ENCODE results near the gene RALGDS.
"Not testable (repeated sequence)": the region's sequence is repeated elsewhere in the genome, so short reads cannot be mapped to it uniquely, and the experiment has no call there.

RALGDS gene

DNA sequence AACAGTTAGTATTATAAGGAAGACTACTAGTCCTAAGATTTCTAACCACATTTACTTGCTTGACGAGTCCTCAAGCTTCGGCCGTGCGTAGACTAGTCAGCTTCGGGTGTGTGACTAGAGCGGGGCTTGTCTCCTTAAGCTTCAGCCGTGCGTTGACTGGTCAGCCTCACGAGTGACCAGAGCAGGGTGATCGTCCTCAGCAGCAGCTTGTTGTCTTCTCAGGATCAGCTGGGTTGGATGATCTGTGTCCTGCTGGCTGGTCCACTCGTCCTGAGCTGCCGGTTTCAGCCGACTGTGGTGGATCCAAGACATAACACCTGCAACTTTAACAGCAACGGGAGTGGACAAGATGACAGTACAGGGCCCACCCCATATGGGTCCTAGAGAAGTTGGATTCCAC is 42.6 kb downstream of the RALGDS start:
- DNase-seq (ENCODE audit: low read depth) = no peak
- H3K4me3 ChIP-seq (ENCODE audit: low read depth, low read length) = no peak overlapping the region

DNA sequence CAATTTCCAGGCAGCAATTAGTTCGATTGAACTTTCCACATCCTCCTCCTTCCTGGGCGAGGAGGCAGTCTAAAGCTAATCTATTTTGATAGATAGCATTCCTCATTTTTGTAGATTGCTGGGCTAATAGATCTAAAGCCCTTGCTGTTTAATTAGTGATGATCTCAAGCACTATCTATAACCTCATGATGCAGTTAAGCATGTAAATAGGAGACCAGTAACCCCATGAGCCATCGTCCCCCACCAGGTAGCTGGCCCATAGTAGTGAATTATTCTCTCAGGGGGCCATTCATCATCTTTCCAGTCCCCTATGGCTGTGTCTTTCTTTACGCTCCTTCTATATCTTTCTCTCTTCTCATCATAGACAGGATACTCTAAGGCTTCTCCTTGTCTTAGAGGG is 44.3 kb downstream of the RALGDS start:
- no peak overlapping the region for H3K4me3 ChIP-seq (ENCODE audit: low read depth, low read length)
- DNase-seq (ENCODE audit: low read depth) = no peak

DNA sequence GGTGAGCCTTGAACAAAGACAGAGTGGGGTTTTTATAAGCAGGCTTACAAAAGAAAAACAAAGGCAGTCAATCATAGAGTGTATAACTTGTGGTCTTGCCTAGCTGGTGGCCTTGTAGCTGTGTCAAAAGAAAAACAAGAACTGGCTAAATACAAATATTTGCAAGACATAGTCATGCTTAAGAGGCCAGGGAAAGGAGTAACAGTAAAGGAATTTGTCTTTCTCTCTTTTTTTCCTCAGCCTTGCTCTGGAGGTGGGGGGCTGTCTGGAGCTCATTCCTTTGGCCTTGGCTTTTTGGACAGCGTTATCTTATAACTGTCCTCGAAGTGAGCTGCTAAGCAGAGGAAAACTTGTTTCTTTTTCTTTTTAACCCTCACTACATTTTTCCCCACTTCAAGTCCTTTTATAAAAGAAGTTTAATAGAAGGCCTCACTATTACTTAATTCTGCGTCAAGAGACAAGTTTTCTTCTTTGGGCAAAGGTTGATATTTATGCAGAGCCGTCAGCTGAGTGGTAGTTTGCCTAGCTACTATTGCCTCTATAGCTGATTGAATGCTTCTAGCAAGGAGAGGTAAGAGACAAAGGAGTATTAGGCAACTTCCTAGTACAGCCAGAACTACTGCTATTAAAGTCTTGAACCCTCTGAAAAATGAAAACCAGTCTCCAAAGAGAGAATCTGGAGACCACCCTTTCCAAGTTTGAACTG is 45.0 kb downstream of the RALGDS start:
- no peak overlapping the region for H3K4me3 ChIP-seq (ENCODE audit: low read depth, low read length)
- peak; percentile 67 for DNase-seq (ENCODE audit: low read depth)

DNA sequence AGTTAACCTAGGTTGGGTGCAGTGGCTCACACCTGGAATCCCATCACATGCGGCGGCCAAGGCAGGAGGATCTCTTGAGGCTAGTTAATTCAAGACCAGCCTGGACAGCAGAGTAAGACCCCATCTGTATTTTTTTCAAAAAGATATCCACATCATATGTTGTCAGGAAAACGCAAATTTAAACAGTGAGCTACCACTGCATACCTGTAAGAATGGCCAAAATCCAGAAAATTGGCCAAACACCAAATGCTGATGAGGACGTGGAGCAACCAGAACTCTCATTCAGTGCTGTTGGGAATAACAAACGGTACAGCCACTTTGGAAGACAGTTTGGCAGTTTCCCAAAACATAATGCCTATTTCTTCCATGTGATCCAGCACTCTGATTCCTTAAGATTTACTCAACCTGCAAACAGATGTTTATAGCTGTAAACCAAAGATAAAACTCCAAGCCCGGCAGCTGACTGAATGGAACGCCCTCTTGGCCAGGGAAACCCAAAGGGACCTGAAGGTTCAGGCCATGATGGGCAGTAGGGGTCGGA is 46.9 kb downstream of the RALGDS start:
- no peak for DNase-seq (ENCODE audit: low read depth)
- H3K4me3 ChIP-seq (ENCODE audit: low read depth, low read length) = no peak overlapping the region

DNA sequence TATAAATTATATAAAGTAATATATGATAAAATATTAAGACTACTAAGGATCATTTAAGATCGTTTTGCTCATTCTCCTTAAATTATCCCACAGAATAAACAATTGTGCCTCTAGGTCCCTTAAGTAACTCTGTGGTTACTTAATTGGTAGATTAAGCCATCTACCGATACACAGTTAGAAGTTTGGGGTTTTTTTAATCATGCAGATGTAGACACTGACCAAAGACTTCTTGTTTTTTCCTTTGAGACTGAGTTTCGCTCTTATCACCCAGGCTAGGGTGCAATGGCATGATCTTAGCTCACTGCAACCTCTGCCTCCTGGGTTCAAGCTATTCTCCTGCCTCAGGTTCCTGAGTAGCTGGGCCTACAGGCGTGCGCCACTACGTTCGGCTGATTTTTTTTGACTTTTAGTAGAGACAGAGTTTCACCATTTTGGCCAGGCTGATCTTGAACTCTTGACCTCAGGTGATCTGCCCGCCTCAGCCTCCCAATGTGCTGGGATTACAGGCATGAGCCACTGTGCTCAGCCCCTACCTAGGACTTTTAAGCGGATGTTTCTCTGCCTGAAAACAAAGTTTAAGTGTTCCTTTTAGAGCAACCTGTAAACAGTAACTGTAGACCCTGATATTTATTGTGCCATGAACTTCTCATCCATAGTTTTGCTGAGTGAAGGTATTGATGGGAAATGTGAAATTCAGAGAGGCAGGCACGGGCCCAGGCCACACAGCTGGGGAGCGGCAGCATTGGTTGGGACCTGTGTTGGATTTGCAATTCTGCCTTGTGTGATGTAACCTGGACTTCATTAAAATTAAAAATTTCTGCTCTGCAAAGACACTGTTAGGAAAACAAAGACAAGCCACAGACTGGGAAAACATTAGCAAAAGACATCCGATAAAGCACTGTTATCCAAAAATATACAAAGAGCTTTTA is 47.7 kb downstream of the RALGDS start:
- no peak for DNase-seq (ENCODE audit: low read depth)
- H3K4me3 ChIP-seq (ENCODE audit: low read depth, low read length) = no peak overlapping the region

DNA sequence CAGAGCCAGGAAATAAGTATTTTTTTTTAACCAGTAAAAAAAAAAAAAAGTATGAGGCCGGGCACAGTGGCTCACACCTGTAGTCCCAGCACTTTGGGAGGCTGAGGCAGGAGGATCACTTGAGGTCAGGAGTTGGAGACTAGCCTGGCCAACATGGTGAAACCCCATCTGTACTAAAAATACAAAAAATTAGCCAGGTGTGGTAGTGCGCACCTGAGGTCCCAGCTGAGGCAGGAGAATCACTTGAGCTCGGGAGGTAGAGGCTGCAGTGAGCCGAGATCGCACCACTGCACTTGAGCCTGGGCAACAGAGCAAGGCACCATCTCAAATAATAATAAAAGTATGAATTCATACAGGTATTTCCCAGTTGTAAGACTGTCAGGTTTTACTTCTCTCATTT is 48.8 kb downstream of the RALGDS start:
- DNase-seq (ENCODE audit: low read depth); H3K4me3 ChIP-seq (ENCODE audit: low read depth, low read length): not testable (repeated sequence)

DNA sequence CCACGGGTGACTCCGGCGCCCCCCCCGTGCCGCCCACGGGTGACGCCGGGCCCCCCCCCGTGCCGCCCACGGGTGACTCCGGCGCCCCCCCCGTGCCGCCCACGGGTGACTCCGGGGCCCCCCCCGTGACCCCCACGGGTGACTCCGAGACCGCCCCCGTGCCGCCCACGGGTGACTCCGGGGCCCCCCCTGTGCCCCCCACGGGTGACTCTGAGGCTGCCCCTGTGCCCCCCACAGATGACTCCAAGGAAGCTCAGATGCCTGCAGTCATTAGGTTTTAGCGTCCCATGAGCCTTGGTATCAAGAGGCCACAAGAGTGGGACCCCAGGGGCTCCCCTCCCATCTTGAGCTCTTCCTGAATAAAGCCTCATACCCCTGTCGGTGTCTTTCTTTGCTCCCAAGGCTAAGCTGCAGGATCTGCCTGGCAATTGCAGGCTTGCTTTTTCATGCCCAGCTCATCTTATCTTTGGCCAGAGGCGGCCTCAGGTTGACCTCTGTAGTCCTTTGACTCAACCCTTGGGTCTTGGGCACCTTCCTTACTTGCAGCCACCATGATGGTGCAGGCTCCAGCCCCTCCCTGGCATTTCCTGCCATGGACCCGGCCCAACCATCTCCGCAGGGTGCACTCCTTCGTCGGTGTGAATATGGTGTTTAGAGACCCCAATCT is 49.4 kb downstream of the RALGDS start:
- no peak for DNase-seq (ENCODE audit: low read depth)
- H3K4me3 ChIP-seq (ENCODE audit: low read depth, low read length) = no peak overlapping the region

DNA sequence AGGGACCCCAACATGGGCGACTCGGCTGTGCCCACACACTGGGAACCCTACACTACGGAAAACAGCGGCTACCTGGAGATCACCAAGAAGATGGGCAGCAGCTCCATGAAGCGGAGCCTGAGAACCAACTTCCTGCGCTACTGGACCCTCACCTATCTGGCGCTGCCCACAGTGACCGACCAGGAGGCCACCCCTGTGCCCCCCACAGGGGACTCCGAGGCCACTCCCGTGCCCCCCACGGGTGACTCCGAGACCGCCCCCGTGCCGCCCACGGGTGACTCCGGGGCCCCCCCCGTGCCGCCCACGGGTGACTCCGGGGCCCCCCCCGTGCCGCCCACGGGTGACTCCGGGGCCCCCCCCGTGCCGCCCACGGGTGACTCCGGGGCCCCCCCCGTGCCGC is 50.1 kb downstream of the RALGDS start:
- not testable (repeated sequence) for DNase-seq (ENCODE audit: low read depth); H3K4me3 ChIP-seq (ENCODE audit: low read depth, low read length)

DNA sequence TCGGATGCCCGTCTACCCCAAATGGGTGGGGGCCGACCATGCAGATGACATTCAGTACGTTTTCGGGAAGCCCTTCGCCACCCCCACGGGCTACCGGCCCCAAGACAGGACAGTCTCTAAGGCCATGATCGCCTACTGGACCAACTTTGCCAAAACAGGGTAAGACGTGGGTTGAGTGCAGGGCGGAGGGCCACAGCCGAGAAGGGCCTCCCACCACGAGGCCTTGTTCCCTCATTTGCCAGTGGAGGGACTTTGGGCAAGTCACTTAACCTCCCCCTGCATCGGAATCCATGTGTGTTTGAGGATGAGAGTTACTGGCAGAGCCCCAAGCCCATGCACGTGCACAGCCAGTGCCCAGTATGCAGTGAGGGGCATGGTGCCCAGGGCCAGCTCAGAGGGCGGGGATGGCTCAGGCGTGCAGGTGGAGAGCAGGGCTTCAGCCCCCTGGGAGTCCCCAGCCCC is 50.5 kb downstream of the RALGDS start:
- H3K4me3 ChIP-seq (ENCODE audit: low read depth, low read length); DNase-seq (ENCODE audit: low read depth): not testable (repeated sequence)

DNA sequence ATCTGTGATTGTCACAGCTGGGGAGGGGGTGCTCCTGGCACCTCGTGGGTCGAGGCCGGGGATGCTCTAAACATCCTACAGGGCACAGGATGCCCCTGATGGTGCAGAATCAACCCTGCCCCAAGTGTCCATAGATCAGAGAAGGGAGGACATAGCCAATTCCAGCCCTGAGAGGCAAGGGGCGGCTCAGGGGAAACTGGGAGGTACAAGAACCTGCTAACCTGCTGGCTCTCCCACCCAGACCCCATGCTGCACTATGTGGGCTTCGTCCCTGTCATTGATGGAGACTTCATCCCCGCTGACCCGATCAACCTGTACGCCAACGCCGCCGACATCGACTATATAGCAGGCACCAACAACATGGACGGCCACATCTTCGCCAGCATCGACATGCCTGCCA is 52.6 kb downstream of the RALGDS start:
- DNase-seq (ENCODE audit: low read depth); H3K4me3 ChIP-seq (ENCODE audit: low read depth, low read length): not testable (repeated sequence)

DNA sequence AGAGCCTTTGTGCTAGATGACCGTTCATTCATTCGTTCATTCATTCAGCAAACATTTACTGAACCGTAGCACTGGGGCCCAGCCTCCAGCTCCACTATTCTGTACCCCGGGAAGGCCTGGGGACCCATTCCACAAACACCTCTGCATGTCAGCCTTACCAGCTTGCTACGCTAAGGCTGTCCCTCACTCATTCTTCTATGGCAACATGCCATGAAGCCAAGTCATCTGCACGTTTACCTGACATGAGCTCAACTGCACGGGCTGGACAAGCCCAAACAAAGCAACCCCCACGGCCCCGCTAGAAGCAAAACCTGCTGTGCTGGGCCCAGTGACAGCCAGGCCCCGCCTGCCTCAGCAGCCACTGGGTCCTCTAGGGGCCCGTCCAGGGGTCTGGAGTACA is 53.2 kb downstream of the RALGDS start:
- no peak overlapping the region for H3K4me3 ChIP-seq (ENCODE audit: low read depth, low read length)
- DNase-seq (ENCODE audit: low read depth) = no peak

DNA sequence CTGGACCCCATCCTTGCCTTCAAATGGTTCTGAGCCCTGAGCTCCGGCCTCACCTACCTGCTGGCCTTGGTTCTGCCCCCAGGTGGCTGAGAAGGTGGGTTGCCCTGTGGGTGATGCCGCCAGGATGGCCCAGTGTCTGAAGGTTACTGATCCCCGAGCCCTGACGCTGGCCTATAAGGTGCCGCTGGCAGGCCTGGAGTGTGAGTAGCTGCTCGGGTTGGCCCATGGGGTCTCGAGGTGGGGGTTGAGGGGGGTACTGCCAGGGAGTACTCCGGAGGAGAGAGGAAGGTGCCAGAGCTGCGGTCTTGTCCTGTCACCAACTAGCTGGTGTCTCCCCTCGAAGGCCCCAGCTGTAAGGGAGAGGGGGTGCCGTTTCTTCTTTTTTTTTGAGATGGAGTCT is 54.0 kb downstream of the RALGDS start:
- no peak for DNase-seq (ENCODE audit: low read depth)
- H3K4me3 ChIP-seq (ENCODE audit: low read depth, low read length) = no peak overlapping the region

DNA sequence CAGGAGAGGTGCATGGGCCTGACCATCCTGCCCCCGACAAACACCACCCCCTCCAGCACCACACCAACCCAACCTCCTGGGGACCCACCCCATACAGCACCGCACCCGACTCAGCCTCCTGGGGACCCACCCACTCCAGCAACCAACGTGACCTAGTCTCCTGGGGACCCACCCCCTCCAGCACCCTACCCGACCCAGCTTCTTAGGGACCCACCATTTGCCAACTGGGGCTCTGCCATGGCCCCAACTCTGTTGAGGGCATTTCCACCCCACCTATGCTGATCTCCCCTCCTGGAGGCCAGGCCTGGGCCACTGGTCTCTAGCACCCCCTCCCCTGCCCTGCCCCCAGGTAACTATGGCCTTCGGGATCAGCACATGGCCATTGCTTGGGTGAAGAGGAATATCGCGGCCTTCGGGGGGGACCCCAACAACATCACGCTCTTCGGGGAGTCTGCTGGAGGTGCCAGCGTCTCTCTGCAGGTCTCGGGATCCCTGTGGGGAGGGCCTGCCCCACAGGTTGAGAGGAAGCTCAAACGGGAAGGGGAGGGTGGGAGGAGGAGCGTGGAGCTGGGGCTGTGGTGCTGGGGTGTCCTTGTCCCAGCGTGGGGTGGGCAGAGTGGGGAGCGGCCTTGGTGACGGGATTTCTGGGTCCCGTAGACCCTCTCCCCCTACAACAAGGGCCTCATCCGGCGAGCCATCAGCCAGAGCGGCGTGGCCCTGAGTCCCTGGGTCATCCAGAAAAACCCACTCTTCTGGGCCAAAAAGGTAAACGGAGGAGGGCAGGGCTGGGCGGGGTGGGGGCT is 54.7 kb downstream of the RALGDS start:
- DNase-seq (ENCODE audit: low read depth) = no peak
- no peak overlapping the region for H3K4me3 ChIP-seq (ENCODE audit: low read depth, low read length)

DNA sequence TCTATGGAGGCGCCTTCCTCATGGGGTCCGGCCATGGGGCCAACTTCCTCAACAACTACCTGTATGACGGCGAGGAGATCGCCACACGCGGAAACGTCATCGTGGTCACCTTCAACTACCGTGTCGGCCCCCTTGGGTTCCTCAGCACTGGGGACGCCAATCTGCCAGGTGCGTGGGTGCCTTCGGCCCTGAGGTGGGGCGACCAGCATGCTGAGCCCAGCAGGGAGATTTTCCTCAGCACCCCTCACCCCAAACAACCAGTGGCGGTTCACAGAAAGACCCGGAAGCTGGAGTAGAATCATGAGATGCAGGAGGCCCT is 56.0 kb downstream of the RALGDS start:
- DNase-seq (ENCODE audit: low read depth) = no peak

DNA sequence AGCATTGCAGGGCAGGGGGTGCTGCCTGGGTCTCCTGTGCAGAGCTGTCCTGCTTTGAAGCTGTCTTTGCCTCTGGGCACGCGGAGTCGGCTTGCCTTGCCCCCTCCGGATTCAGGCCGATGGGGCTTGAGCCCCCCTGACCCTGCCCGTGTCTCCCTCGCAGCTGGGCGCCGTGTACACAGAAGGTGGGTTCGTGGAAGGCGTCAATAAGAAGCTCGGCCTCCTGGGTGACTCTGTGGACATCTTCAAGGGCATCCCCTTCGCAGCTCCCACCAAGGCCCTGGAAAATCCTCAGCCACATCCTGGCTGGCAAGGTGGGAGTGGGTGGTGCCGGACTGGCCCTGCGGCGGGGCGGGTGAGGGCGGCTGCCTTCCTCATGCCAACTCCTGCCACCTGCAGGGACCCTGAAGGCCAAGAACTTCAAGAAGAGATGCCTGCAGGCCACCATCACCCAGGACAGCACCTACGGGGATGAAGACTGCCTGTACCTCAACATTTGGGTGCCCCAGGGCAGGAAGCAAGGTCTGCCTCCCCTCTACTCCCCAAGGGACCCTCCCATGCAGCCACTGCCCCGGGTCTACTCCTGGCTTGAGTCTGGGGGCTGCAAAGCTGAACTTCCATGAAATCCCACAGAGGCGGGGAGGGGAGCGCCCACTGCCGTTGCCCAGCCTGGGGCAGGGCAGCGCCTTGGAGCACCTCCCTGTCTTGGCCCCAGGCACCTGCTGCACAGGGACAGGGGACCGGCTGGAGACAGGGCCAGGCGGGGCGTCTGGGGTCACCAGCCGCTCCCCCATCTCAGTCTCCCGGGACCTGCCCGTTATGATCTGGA is 56.6 kb downstream of the RALGDS start:
- DNase-seq (ENCODE audit: low read depth) = no peak
- no peak overlapping the region for H3K4me3 ChIP-seq (ENCODE audit: low read depth, low read length)

More for the DNA sequence above, 56.0 kb downstream of the RALGDS start:
- no peak overlapping the region for H3K4me3 ChIP-seq (ENCODE audit: low read depth, low read length)

DNA sequence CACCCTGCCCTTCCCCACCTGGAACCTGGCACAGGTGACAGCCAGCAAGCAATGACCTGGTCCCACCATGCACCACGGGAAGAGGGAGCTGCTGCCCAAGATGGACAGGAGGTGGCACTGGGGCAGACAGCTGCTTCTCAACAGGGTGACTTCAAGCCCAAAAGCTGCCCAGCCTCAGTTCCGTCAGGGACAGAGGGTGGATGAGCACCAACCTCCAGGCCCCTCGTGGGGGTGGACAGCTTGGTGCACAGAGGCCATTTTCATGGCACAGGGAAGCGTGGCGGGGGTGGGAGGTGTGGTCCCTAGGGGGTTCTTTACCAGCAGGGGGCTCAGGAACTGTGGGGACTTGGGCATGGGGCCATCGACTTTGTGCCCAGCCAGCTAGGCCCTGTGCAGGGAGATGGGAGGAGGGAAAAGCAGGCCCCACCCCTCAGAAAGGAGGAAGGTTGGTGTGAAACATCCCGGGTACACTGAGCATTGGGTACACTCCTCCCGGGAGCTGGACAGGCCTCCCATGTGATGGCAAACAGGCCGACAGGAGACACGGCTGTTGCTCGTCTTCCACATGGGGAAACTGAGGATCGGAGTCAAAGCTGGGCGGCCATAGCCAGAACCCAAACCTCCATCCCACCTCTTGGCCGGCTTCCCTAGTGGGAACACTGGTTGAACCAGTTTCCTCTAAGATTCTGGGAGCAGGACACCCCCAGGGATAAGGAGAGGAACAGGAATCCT is 57.4 kb downstream of the RALGDS start:
- DNase-seq (ENCODE audit: low read depth) = no peak
- H3K4me3 ChIP-seq (ENCODE audit: low read depth, low read length) = no peak overlapping the region

DNA sequence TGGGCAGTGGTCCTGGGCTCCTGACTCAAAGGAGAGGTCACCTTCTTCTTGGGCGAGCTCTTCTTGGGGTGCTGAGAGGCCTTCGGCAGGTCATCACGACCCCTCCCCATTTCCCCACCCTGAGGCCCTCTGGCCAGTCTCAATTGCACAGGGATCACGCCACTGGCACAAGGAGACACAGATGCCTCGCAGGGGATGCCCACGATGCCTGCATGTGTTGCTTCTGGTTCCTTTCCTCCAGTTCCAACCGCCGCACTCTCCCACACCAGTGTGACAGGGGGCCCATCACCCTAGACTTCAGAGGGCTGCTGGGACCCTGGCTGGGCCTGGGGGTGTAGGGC is 57.9 kb downstream of the RALGDS start:
- DNase-seq (ENCODE audit: low read depth) = no peak
- H3K4me3 ChIP-seq (ENCODE audit: low read depth, low read length) = no peak overlapping the region

DNA sequence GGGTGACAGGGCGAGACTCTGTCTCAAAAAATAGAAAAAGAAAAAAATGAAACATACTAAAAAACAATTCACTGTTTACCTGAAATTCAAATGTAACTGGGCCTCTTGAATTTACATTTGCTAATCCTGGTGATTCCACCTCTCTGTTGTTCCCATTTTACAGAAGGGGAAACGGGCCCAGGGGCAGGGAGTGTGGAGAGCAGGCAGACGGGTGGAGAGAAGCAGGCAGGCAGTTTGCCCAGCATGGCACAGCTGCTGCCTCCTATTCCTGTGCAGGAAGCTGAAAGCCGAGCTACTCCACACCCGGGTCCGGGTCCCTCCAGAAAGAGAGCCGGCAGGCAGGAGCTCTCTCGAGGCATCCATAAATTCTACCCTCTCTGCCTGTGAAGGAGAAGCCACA is 58.5 kb downstream of the RALGDS start:
- not testable (repeated sequence) for DNase-seq (ENCODE audit: low read depth); H3K4me3 ChIP-seq (ENCODE audit: low read depth, low read length)
